Caco-2 (cell line): ENCODE results near the gene COL25A1. TPM values are rescaled to one million over a fixed set of nuclear protein-coding genes. Genes with fewer than 3 reads are reported as not detected.

ENCODE experiments used
- BruUV-seq: library from RNA; stranded (reverse); fragments of 400-500 nt; replicated peaks from 2 replicates; lab custom pipeline; 2021; lab: Mats Ljungman, UMichigan
- CTCF ChIA-PET: fragments of 300-600 bp; sonication (Branson Sonifier 250); formaldehyde crosslinking; loops from one replicate; lab custom pipeline; 2022; ENCODE audit warnings: antibody characterized with exemption; lab: Charles Lee
- POLR2A ChIA-PET: fragments of 300-600 bp; sonication (Branson Sonifier 250); formaldehyde crosslinking; loops from one replicate; lab custom pipeline; 2022; ENCODE audit warnings: antibody characterized with exemption; lab: Charles Lee
- DNase-seq, 2 experiments: peaks; one replicate each; pipeline versions ENCODE4 v3.0.0 to v3.0.0-alpha.2; 2020 to 2022
- H3K27me3 ChIP-seq: replicated peaks from 2 replicates; pipeline ENCODE4 v1.6.0; 2011; ENCODE audit warnings: low read length; ENCODE audit not compliant: control insufficient read depth, insufficient read depth
- H3K36me3 ChIP-seq: 2 replicates; pipeline ENCODE4 v1.5.1; 2011; ENCODE audit warnings: low read length; ENCODE audit not compliant: control insufficient read depth, insufficient read depth
- H3K4me1 ChIP-seq: fragments of 250-450 bp; sonication (Bioruptor Pico); 2 replicates; pipeline ENCODE4 v1.5.1; 2020; ENCODE audit warnings: mild to moderate bottlenecking
- H3K4me3 ChIP-seq: 2 replicates; pipeline ENCODE4 v1.5.1; 2011; ENCODE audit warnings: low read depth, mild to moderate bottlenecking, control low read depth, low read length
- H3K9me3 ChIP-seq: fragments of 250-450 bp; sonication (Bioruptor Pico); 2 replicates; pipeline ENCODE4 v1.5.1; 2020; ENCODE audit warnings: mild to moderate bottlenecking, moderate library complexity
- H3K27ac Mint-ChIP-seq: one replicate; pipeline ENCODE4 v1.8.0; 2022; ENCODE audit warnings: mixed read lengths; ENCODE audit not compliant: unreplicated experiment
- H3K27me3 Mint-ChIP-seq: one replicate; pipeline ENCODE4 v1.8.0; 2022; ENCODE audit warnings: mixed read lengths; ENCODE audit not compliant: insufficient read depth, unreplicated experiment
- H3K36me3 Mint-ChIP-seq: one replicate; pipeline ENCODE4 v1.8.0; 2022; ENCODE audit warnings: mild to moderate bottlenecking, mixed read lengths; ENCODE audit not compliant: insufficient read depth, unreplicated experiment
- H3K4me1 Mint-ChIP-seq: one replicate; pipeline ENCODE4 v1.8.0; 2022; ENCODE audit warnings: low read depth, mixed read lengths; ENCODE audit not compliant: unreplicated experiment
- H3K4me3 Mint-ChIP-seq: one replicate; pipeline ENCODE4 v1.8.0; 2022; ENCODE audit warnings: mild to moderate bottlenecking, moderate library complexity, mixed read lengths; ENCODE audit not compliant: unreplicated experiment
- H3K9me3 Mint-ChIP-seq: one replicate; pipeline ENCODE4 v1.8.0; 2022; ENCODE audit warnings: mixed read lengths; ENCODE audit not compliant: unreplicated experiment
- CTCF ChIP-seq, 2 experiments: fragments of 200-600 bp in 1 of 2; IDR thresholded peaks; 1 replicate in 1 of 2; 2 replicates in 1 of 2; pipeline versions ENCODE4 v1.5.1 to v1.8.0; 2011 to 2022; ENCODE audit warnings: antibody characterized with exemption in 1 of 2, control low read depth in 1 of 2, inconsistent platforms in 1 of 2, low read depth in 1 of 2, low read length in 1 of 2, mild to moderate bottlenecking in 1 of 2, moderate library complexity in 1 of 2; ENCODE audit not compliant: insufficient read depth in 1 of 2, severe bottlenecking in 1 of 2, unreplicated experiment in 1 of 2
- intact Hi-C: fragments of 100-400 bp; cut with micrococcal nuclease; formaldehyde crosslinking; loops from one replicate; pipeline ENCODE4 v1.10.0; 2022; ENCODE audit not compliant: unreplicated experiment
- total RNA-seq: library from RNA; stranded (reverse); gene quantifications from 2 replicates; pipeline ENCODE4 v1.2.3, GENCODE V29; 2022

The COL25A1 gene
- total RNA-seq, 1 experiment from 2014 or later, result not detected

GRCh38 chr4:108950158-108950915 lies 352.1 kb downstream of the COL25A1 start:
- no TSS peak for BruUV-seq
- no peak for DNase-seq
- Mint-ChIP-seq H3K36me3 (no peaks in the 10 kb centered on the region), H3K9me3 (no peaks in the 10 kb centered on the region), H3K4me1 (no peaks in the 10 kb centered on the region), H3K27me3 (peaks cover 6% of the 10 kb centered on the region), H3K4me3 (no peak overlapping the region), H3K27ac (no peak overlapping the region)
- H3K4me3 ChIP-seq, result no peak overlapping the region
- no peak for TF ChIP-seq CTCF (IDR thresholded peaks at IDR 0.05; ENCODE audit: insufficient read depth in 1 of 2, low read depth in 1 of 2, low read length in 1 of 2, severe bottlenecking in 1 of 2, unreplicated experiment in 1 of 2)
- H3K4me1 ChIP-seq, result no peaks in the 10 kb centered on the region
- no peaks in the 10 kb centered on the region for H3K27me3 ChIP-seq
- H3K36me3 ChIP-seq, result no peaks in the 10 kb centered on the region
- POLR2A ChIA-PET, result no interaction called here
- intact Hi-C loops, result no loop called here
- H3K9me3 ChIP-seq, result no peaks in the 10 kb centered on the region
- CTCF ChIA-PET, result no interaction called here

- no peak overlapping the region for H3K4me3 ChIP-seq
- ChIA-PET CTCF (no interaction called here), POLR2A (no interaction called here)
- DNase-seq, result no peak
- H3K36me3 ChIP-seq, result no peaks in the 10 kb centered on the region
- Mint-ChIP-seq H3K27me3 (peaks cover 6% of the 10 kb centered on the region), H3K27ac (no peak overlapping the region), H3K4me1 (no peaks in the 10 kb centered on the region), H3K9me3 (no peaks in the 10 kb centered on the region), H3K36me3 (no peaks in the 10 kb centered on the region), H3K4me3 (no peak overlapping the region)
- no peaks in the 10 kb centered on the region for H3K4me1 ChIP-seq
- TF ChIP-seq CTCF (IDR thresholded peaks at IDR 0.05; ENCODE audit: insufficient read depth in 1 of 2, low read depth in 1 of 2, low read length in 1 of 2, severe bottlenecking in 1 of 2, unreplicated experiment in 1 of 2), result no peak
- no peaks in the 10 kb centered on the region for H3K9me3 ChIP-seq
- BruUV-seq, result no TSS peak
- H3K27me3 ChIP-seq, result no peaks in the 10 kb centered on the region
- intact Hi-C loops, result no loop called here
These were observed 354.9 kb downstream of the COL25A1 start for GRCh38 chr4:108947526-108947925.

- H3K9me3 ChIP-seq, result no peaks in the 10 kb centered on the region
- H3K4me1 ChIP-seq, result no peaks in the 10 kb centered on the region
- H3K4me1 Mint-ChIP-seq, result no peaks in the 10 kb centered on the region
- no TSS peak for BruUV-seq
- H3K27me3 Mint-ChIP-seq, result peaks cover 6% of the 10 kb centered on the region
- ChIA-PET CTCF (no interaction called here), POLR2A (no interaction called here)
- H3K27ac Mint-ChIP-seq, result no peak overlapping the region
- H3K9me3 Mint-ChIP-seq, result no peaks in the 10 kb centered on the region
- H3K36me3 Mint-ChIP-seq, result no peaks in the 10 kb centered on the region
- no peak for DNase-seq
- H3K36me3 ChIP-seq, result no peaks in the 10 kb centered on the region
- no peak overlapping the region for H3K4me3 ChIP-seq
- intact Hi-C loops, result no loop called here
- no peak for TF ChIP-seq CTCF (IDR thresholded peaks at IDR 0.05; ENCODE audit: insufficient read depth in 1 of 2, low read depth in 1 of 2, low read length in 1 of 2, severe bottlenecking in 1 of 2, unreplicated experiment in 1 of 2)
- no peak overlapping the region for H3K4me3 Mint-ChIP-seq
- no peaks in the 10 kb centered on the region for H3K27me3 ChIP-seq
These were observed 356.2 kb downstream of the COL25A1 start for GRCh38 chr4:108946237-108946636.
